HG03280 (cell line): ENCODE measurements around the gene ANXA10.

Experiments used
- ATAC-seq: cut with Tn5 transposase; IDR thresholded peaks from one replicate; pipeline ENCODE4 v1.9.1; 2021; ENCODE audit warnings: mild to moderate bottlenecking, moderate library complexity; ENCODE audit not compliant: unreplicated experiment

ANXA10 gene

GRCh38 chr4:168218645-168219044, 126.3 kb downstream of the ANXA10 start:
- no peak for ATAC-seq

- no peak for ATAC-seq
Measured at GRCh38 chr4:168220893-168221292, 128.6 kb downstream of the ANXA10 start.

GRCh38 chr4:168221301-168221700, 129.0 kb downstream of the ANXA10 start:
- ATAC-seq: no peak
